ENCODE measurements around the gene PPP1R16B.

Gene PPP1R16B

GRCh38 chr20:38843346-38843745 lies 37.8 kb downstream of the PPP1R16B start (continued):
- TF ChIP-seq ZNF398 (tag by site-specific recombination; IDR thresholded peaks at IDR 0.05), result no peak

GRCh38 chr20:38844963-38845362 lies 39.5 kb downstream of the PPP1R16B start:
- H3K36me3 ChIP-seq (ENCODE audit: control insufficient read depth in 2 of 2, insufficient read depth in 1 of 2, low read length in 2 of 2), result no peaks in the 10 kb centered on the region
- no peak overlapping the region for H3K4me3 ChIP-seq (ENCODE audit: low read depth, low read length)
- H3K27ac ChIP-seq (ENCODE audit: extremely low read depth, low read depth, low read length), result no peak overlapping the region

GRCh38 chr20:38847840-38848239 lies 42.3 kb downstream of the PPP1R16B start:
- POLR2A ChIA-PET, result no interaction called here

More at GRCh38 chr20:38844963-38845362, 39.5 kb downstream of the PPP1R16B start:
- no peak for TF ChIP-seq ZEB2 (tag by site-specific recombination; IDR thresholded peaks at IDR 0.05)
- TF ChIP-seq REPIN1 (tag by site-specific recombination; IDR thresholded peaks at IDR 0.05; ENCODE audit: low read depth), result no peak
- TF ChIP-seq MEIS1 (CRISPR knock-in tag; IDR thresholded peaks at IDR 0.05; ENCODE audit: borderline replicate concordance), result no peak
- no peak for TF ChIP-seq ZNF843 (tag by site-specific recombination; IDR thresholded peaks at IDR 0.05)
- TF ChIP-seq ZNF274 (IDR thresholded peaks at IDR 0.05; ENCODE audit: low read length), result no peak
- TF ChIP-seq ZNF274 (tag by site-specific recombination; IDR thresholded peaks at IDR 0.05; ENCODE audit: borderline replicate concordance), result no peak
- Histone ChIP-seq H3K9me3 (ENCODE audit: control insufficient read depth, insufficient read depth, low read depth, low read length) (no peaks in the 10 kb centered on the region), H3K4me1 (ENCODE audit: control insufficient read depth, insufficient read depth, low read length) (no peaks in the 10 kb centered on the region)
- ChIA-PET POLR2A (no interaction called here), CTCF (interaction anchor here (0.9 kb wide), 1 partner anchor 16 kb away, joined by 3 read pairs; no protein-coding TSS in a partner anchor)

More at GRCh38 chr20:38847840-38848239, 42.3 kb downstream of the PPP1R16B start:
- no peak for TF ChIP-seq ZNF521 (tag by site-specific recombination; IDR thresholded peaks at IDR 0.05)
- no peak for TF ChIP-seq ZNF174 (tag by site-specific recombination; IDR thresholded peaks at IDR 0.05)
- TF ChIP-seq ELK4 (IDR thresholded peaks at IDR 0.05; ENCODE audit: borderline replicate concordance, low read depth, low read length), result no peak
- no peak for TF ChIP-seq PRDM2 (tag by site-specific recombination; IDR thresholded peaks at IDR 0.05; ENCODE audit: borderline replicate concordance)
- TF ChIP-seq ZNF623 (tag by site-specific recombination; IDR thresholded peaks at IDR 0.05), result no peak
- TF ChIP-seq ZNF10 (tag by site-specific recombination; IDR thresholded peaks at IDR 0.05), result no peak
- no peak for TF ChIP-seq ZNF324 (tag by site-specific recombination; IDR thresholded peaks at IDR 0.05)
- TF ChIP-seq ZNF654 (tag by site-specific recombination; IDR thresholded peaks at IDR 0.05; ENCODE audit: low read depth), result no peak
- TF ChIP-seq ZNF366 (tag by site-specific recombination; conservative IDR thresholded peaks at IDR 0.05), result no peak
- no peak for TF ChIP-seq ZNF433 (tag by site-specific recombination; IDR thresholded peaks at IDR 0.05; ENCODE audit: low read depth)
- TF ChIP-seq WT1 (tag by site-specific recombination; IDR thresholded peaks at IDR 0.05), result no peak
- no peak for TF ChIP-seq ZBTB48 (tag by site-specific recombination; IDR thresholded peaks at IDR 0.05)
- no peak for TF ChIP-seq ZNF37A (tag by site-specific recombination; IDR thresholded peaks at IDR 0.05)
- no peak for TF ChIP-seq REPIN1 (tag by site-specific recombination; IDR thresholded peaks at IDR 0.05; ENCODE audit: low read depth)
- TF ChIP-seq GLIS1 (tag by site-specific recombination; IDR thresholded peaks at IDR 0.05), result no peak
- no peak for TF ChIP-seq BCL11B (tag by site-specific recombination; IDR thresholded peaks at IDR 0.05; ENCODE audit: low read depth)
- no peak overlapping the region for H3K27ac ChIP-seq (ENCODE audit: extremely low read depth, low read depth, low read length)
- no peak overlapping the region for H3K4me3 ChIP-seq (ENCODE audit: low read depth, low read length)
- H3K36me3 ChIP-seq (ENCODE audit: control insufficient read depth in 2 of 2, insufficient read depth in 1 of 2, low read length in 2 of 2), result no peaks in the 10 kb centered on the region
- no peaks in the 10 kb centered on the region for H3K9me3 ChIP-seq (ENCODE audit: control insufficient read depth, insufficient read depth, low read depth, low read length)
- CTCF ChIA-PET, result no interaction called here
- no peaks in the 10 kb centered on the region for H3K4me1 ChIP-seq (ENCODE audit: control insufficient read depth, insufficient read depth, low read length)
